Activated CD4-positive, alpha-beta T cell treated with anti-CD3 and anti-CD28 coated beads for 36 hours (primary cell): ENCODE results near the gene CHST5. TPM values are rescaled to one million over a fixed set of nuclear protein-coding genes. Genes with fewer than 3 reads are reported as not detected.
"Not testable (repeated sequence)": the region's sequence is repeated elsewhere in the genome, so short reads cannot be mapped to it uniquely, and the experiment has no call there.

Experiments used
- ATAC-seq: fragments of 200-7000 bp; cut with Tn5 transposase; one replicate; pipeline ENCODE4 v1.10.0; 2021; ENCODE audit warnings: mild to moderate bottlenecking, moderate library complexity
- CTCF ChIA-PET: fragments of 350-600 bp; sonication (Branson Sonifier 250); formaldehyde crosslinking; loops from one replicate; lab custom pipeline; 2021; ENCODE audit warnings: antibody characterized with exemption; lab: Charles Lee
- POLR2A ChIA-PET: fragments of 350-600 bp; sonication (Branson Sonifier 250); formaldehyde crosslinking; loops from one replicate; lab custom pipeline; 2021; ENCODE audit warnings: antibody characterized with exemption, inconsistent platforms; lab: Charles Lee
- DNase-seq: peaks from one replicate; pipeline ENCODE4 v3.0.0-alpha.2; 2020
- H3K27ac Mint-ChIP-seq: one replicate; pipeline ENCODE4 v1.8.0; 2021; ENCODE audit warnings: mixed read lengths
- H3K27me3 Mint-ChIP-seq: one replicate; pipeline ENCODE4 v1.8.0; 2021; ENCODE audit warnings: mixed read lengths
- H3K36me3 Mint-ChIP-seq: one replicate; pipeline ENCODE4 v1.8.0; 2021; ENCODE audit warnings: low read depth, mixed read lengths
- H3K4me1 Mint-ChIP-seq: one replicate; pipeline ENCODE4 v1.8.0; 2021; ENCODE audit warnings: mixed read lengths
- H3K4me3 Mint-ChIP-seq: one replicate; pipeline ENCODE4 v1.8.0; 2021; ENCODE audit warnings: mild to moderate bottlenecking, moderate library complexity, mixed read lengths
- H3K9me3 Mint-ChIP-seq: one replicate; pipeline ENCODE4 v1.8.0; 2021; ENCODE audit warnings: low read depth, mixed read lengths
- intact Hi-C, 2 experiments: fragments of 100-400 bp; cut with DNase I in 1 of 2; cut with micrococcal nuclease in 1 of 2; formaldehyde crosslinking; loops; one replicate each; pipeline versions ENCODE4 v1.14.2 to v1.15.1; 2022 to 2024; cut with DNase I, micrococcal nuclease
- total RNA-seq, 2 experiments: library from RNA; stranded (reverse); gene quantifications; one replicate each; pipeline ENCODE4 v1.2.3, GENCODE V29; 2021

The CHST5 gene
- total RNA-seq, 2 experiments from 2014 or later, result 0.40 to 0.41 TPM

DNA sequence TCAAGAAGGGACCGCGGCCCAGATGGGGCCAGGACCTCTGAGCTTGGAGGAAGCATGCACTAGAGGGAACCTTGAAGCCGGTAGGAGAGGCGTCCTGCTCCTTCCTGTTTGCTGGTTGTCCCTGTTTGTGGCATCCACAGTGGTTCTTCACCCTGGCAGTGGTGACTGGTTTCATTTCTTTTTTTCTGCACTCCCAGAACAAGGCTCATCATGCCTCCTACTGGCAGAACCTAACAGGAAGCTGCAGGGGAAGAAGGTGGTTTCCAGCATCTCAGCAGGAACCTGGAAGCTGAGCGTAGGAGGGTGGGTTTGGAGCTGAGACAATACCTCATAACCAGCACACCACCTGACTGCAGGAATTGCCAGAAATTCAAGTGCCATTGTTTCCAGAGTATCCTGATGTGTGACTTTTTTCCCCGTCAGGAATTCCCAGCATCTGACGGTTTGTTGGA lies 14.3 kb upstream of the CHST5 start:
- peaks cover 1% of the 10 kb centered on the region for H3K36me3 Mint-ChIP-seq
- no peaks in the 10 kb centered on the region for H3K9me3 Mint-ChIP-seq
- CTCF ChIA-PET, result interaction anchor here (0.7 to 1.8 kb wide), 12 partner anchors 14 to 351 kb away, joined by 3 to 15 read pairs (median 3); partner anchors contain the start of gene GABARAPL2
- H3K27me3 Mint-ChIP-seq, result peaks cover 3% of the 10 kb centered on the region
- ATAC-seq, result peak; percentile 87
- H3K27ac Mint-ChIP-seq, result no peak overlapping the region
- POLR2A ChIA-PET, result interaction anchor here (0.7 kb wide), 1 partner anchor 48 kb away, joined by 4 read pairs; no protein-coding TSS in a partner anchor
- no peak overlapping the region for H3K4me3 Mint-ChIP-seq
- DNase-seq, result peak; percentile 57
- intact Hi-C loops, result no loop called here
- peaks cover 5% of the 10 kb centered on the region for H3K4me1 Mint-ChIP-seq

DNA sequence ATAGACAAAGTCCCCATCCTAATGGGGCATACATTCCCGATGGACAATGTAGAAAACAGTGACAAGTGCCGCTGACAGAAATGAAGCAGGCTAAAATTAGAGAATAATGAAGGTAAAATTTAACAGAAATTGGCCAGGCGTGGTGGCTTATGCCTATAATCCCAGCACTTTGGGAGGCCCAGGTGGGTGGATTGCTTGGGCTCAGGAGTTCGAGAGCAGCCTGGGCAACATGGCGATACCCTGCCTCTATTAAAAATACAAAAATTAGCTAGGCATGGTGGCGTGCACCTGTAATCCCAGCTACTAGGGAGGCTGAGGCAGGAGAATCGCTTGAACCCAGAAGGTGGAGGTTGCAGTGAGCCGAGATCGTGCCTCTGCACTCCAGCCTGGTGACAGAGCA lies 12.5 kb upstream of the CHST5 start:
- DNase-seq, H3K4me1 Mint-ChIP-seq, H3K9me3 Mint-ChIP-seq, H3K36me3 Mint-ChIP-seq, H3K27ac Mint-ChIP-seq, POLR2A ChIA-PET, CTCF ChIA-PET, H3K4me3 Mint-ChIP-seq, ATAC-seq, intact Hi-C loops, H3K27me3 Mint-ChIP-seq: not testable (repeated sequence)

DNA sequence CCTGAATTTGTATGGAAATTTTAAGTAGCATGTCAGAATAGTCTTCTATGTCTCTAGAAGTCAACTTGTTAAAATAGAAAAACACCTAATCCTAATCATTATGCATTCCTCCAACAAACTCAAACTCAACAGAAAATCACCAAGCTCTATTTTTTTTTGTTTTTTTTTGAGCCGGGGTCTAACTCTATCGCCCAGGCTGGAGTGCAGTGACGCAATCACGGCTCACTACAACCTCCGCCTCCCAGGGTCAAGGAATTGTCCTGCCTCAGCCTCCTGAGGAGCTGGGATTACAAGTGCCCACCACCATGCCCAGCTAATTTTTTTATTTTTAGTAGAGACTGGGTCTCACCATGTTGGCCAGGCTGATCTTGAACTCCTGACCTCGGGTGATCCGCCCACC lies 10.4 kb upstream of the CHST5 start:
- POLR2A ChIA-PET, result no interaction called here
- Mint-ChIP-seq H3K4me3 (no peak overlapping the region), H3K27me3 (no peaks in the 10 kb centered on the region), H3K27ac (no peak overlapping the region), H3K4me1 (peaks cover 4% of the 10 kb centered on the region), H3K36me3 (peaks cover 2% of the 10 kb centered on the region), H3K9me3 (no peaks in the 10 kb centered on the region)
- ATAC-seq, result no peak
- DNase-seq, result no peak
- intact Hi-C loops, result no loop called here
- CTCF ChIA-PET, result interaction anchor here (0.6 kb wide), 1 partner anchor 8 kb away, joined by 4 read pairs; no protein-coding TSS in a partner anchor

DNA sequence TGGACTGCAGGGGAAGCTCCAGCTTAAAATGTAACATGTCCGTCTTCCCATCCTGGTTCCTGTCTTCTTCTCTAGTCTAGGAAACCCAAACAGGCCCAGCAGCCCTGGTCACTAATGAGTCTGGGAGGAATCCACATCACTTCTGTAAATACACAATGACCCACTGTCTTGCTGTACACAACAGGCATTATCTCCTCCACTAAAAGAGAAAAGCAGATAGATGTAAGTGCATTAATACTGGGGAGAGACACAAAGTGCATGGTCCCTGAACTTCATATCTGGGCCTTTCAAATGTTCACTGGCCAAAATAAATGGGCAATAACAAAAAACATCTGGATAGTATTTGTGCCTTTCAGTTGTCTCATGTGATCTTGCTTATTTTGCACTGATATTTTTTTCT lies 10.0 kb upstream of the CHST5 start:
- H3K27me3 Mint-ChIP-seq, H3K36me3 Mint-ChIP-seq, H3K4me3 Mint-ChIP-seq, H3K4me1 Mint-ChIP-seq, H3K9me3 Mint-ChIP-seq, H3K27ac Mint-ChIP-seq, DNase-seq, POLR2A ChIA-PET, intact Hi-C loops, ATAC-seq: not testable (repeated sequence)
- CTCF ChIA-PET, result interaction anchor here (0.6 kb wide), 1 partner anchor 8 kb away, joined by 4 read pairs; no protein-coding TSS in a partner anchor

DNA sequence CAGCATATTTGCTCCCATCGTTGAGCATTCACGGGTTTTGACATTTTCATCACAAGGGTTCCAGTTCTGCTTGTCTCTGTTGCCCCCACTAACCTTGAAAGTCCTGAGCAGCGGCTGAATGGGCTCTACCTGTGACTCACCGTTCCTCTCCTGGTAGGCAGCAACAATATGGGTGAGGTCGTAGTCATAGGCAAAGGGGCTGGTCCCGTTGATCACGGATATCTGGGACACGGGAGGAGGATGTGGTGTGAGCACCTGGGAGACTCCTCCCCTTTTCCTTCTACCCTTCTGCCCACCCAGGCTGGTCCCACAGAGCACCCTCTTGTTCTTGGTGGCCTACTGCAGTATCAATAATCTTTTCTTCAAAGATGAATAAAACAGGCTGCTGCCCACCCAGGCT lies 6.6 kb upstream of the CHST5 start:
- H3K27me3 Mint-ChIP-seq, DNase-seq, H3K9me3 Mint-ChIP-seq, POLR2A ChIA-PET, H3K27ac Mint-ChIP-seq, H3K4me1 Mint-ChIP-seq, ATAC-seq, CTCF ChIA-PET, intact Hi-C loops, H3K36me3 Mint-ChIP-seq, H3K4me3 Mint-ChIP-seq: not testable (repeated sequence)

DNA sequence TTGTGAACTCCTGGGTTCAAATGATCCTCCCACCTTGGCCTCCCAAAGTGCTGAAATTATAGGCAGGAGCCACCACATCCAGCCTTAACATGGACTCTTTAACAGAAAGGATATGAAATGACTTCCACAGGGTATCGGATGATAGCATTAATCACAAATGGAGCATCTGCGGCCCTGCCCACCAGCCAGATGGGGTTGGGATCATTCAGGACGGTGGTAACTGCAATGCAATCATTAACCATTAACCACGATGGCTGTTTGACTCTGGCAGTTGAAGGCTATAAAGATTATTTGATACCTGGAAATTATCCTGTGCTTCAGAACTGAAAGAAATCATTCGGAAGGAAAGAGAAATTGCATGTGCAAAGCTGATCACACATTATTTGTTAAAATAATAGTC lies 5.3 kb upstream of the CHST5 start:
- H3K27me3 Mint-ChIP-seq, result no peaks in the 10 kb centered on the region
- DNase-seq (no peak), ATAC-seq (no peak)
- no peaks in the 10 kb centered on the region for H3K4me1 Mint-ChIP-seq
- ChIA-PET POLR2A (no interaction called here), CTCF (no interaction called here)
- H3K36me3 Mint-ChIP-seq, result peaks cover 2% of the 10 kb centered on the region
- intact Hi-C loops, result no loop called here
- no peaks in the 10 kb centered on the region for H3K9me3 Mint-ChIP-seq
- no peak overlapping the region for H3K27ac Mint-ChIP-seq
- no peak overlapping the region for H3K4me3 Mint-ChIP-seq

DNA sequence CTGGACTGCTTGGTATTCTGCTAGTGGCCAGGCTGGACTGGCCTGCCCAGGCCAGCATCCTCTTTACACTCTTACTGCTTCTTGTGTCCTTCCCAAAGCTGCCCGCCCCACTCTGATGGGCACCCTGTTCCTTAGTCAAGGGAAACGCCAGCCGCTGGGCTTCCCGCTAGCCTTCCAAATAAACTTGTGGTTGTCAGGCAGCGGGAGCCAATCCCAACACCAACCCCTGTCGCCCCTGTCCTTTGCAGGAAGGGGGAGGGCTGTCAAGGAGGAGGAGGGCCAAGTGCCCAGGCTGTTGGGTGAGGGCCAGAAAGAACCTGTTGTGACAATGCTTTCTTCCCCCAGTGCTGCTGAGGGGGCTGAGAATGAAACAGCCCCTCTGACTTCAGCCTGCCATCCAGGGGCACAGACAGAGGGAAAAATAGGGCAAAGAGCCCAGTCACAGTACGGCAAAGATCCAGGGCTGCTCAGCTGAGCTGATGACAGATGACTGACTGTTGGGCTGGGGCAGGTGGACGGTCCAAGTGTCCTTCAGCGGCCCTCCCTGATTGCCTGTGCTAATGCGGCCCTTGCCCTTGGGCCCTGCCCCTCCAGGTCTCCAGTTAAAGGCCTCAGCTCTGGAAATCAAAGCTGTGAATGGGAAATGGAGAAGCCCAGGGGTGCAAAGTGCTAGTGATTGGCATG lies 3.1 kb upstream of the CHST5 start:
- H3K4me3 Mint-ChIP-seq, H3K9me3 Mint-ChIP-seq, POLR2A ChIA-PET, CTCF ChIA-PET, ATAC-seq, H3K27ac Mint-ChIP-seq, H3K36me3 Mint-ChIP-seq, H3K27me3 Mint-ChIP-seq, DNase-seq, intact Hi-C loops, H3K4me1 Mint-ChIP-seq: not testable (repeated sequence)

DNA sequence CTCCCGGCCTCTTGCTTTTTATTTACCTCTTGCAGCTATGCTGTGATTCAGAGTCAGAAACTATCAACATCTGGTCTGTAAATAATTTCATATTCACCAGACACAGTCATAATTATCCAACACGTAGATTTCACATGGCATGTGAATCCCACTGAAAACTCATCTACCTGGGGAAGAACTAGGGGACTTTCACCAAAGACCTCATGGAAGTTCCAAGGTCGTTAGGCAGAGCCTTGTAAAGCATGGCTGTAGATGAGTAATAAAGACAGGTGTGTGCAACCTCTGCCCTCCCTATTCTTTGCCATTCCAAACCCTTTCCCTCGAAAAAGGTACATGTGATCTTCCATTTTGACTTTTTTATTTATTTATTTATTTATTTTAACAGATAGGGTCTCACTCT lies 1.9 kb upstream of the CHST5 start:
- peaks cover 2% of the 10 kb centered on the region for H3K36me3 Mint-ChIP-seq
- DNase-seq (no peak), ATAC-seq (no peak)
- H3K4me3 Mint-ChIP-seq, result no peak overlapping the region
- no peaks in the 10 kb centered on the region for H3K4me1 Mint-ChIP-seq
- CTCF ChIA-PET, result interaction anchor here (0.6 kb wide), 1 partner anchor 8 kb away, joined by 4 read pairs; no protein-coding TSS in a partner anchor
- no peaks in the 10 kb centered on the region for H3K9me3 Mint-ChIP-seq
- no peak overlapping the region for H3K27ac Mint-ChIP-seq
- H3K27me3 Mint-ChIP-seq, result no peaks in the 10 kb centered on the region
- POLR2A ChIA-PET, result no interaction called here
- intact Hi-C loops, result no loop called here

DNA sequence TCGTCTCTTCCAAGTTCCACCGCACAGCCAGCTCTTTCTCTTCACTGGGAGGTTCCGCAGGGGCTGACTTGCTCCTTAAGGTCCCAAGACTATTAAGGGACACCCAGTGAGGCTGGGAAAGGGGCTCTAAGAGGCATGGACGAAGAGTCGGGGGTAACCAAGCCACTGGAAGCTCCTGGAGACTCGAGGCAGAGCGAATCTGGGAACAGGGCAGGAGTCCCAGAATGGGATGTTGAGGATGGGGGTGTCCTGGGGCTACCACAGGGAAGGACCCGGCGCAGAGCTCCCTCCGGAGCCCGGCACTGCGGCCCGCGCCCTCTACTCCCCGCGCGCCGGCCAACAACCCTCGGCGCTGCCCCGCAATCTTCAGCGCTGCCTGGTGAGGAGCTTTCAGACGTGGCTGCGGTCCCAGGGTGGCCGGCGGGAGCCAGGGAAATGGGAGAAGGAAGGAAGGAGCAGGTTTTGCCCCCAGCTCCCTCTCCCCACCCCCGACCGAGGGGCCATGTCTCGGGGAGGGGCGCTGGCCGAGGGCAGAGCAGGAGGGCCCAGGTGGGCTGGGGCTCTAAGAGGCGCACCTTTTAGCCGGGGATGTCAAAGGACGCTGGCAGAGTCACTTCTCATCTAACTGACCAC lies 581 bp downstream of the CHST5 start:
- no peaks in the 10 kb centered on the region for H3K4me1 Mint-ChIP-seq
- H3K4me3 Mint-ChIP-seq, result no peak overlapping the region
- no peaks in the 10 kb centered on the region for H3K36me3 Mint-ChIP-seq
- no peak for DNase-seq
- H3K27me3 Mint-ChIP-seq, result no peaks in the 10 kb centered on the region
- H3K9me3 Mint-ChIP-seq, result no peaks in the 10 kb centered on the region
- ATAC-seq, result no peak
- no peak overlapping the region for H3K27ac Mint-ChIP-seq
- POLR2A ChIA-PET, result no interaction called here
- intact Hi-C loops, result no loop called here
- CTCF ChIA-PET, result interaction anchor here (0.6 to 1.0 kb wide), 3 partner anchors 28 to 657 kb away, joined by 3 to 4 read pairs (median 3); no protein-coding TSS in a partner anchor

DNA sequence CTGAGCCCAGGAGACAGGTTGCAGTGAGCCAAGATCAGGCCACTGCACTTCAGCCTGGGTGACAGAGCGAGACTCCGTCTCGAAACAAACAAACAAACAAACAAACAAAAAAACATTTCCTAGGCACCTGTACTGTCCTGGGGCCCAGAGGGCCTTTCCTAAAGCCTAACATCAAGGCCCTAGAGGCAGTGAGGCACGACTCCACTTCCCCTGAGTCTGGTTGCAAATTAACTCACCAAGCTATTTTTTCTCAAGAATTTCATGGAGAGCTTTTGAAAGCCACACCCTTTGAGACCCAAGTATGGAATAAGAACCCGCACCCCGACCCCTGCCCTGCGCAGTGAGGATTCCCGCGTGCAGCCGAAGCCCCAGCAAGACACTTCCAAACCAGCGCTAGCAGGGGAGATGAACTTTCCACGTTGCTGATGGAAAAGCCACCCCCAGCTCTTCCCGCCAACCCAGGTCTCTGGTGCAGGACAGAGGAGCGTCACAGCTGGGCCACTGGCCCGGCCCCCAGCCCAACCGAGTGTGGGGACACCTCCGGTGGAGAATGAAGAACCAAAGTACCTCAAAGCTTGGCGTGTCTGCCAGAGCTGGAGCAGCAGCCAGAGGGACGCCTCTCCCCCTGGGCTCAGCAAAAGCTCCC lies 1.2 kb downstream of the CHST5 start:
- no peaks in the 10 kb centered on the region for H3K36me3 Mint-ChIP-seq
- DNase-seq (no peak), ATAC-seq (no peak)
- intact Hi-C loops, result no loop called here
- H3K27me3 Mint-ChIP-seq, result no peaks in the 10 kb centered on the region
- ChIA-PET CTCF (interaction anchor here (0.6 to 0.7 kb wide), 2 partner anchors 27 to 656 kb away, joined by 3 to 4 read pairs; no protein-coding TSS in a partner anchor), POLR2A (no interaction called here)
- no peak overlapping the region for H3K27ac Mint-ChIP-seq
- no peak overlapping the region for H3K4me3 Mint-ChIP-seq
- H3K9me3 Mint-ChIP-seq, result no peaks in the 10 kb centered on the region
- no peaks in the 10 kb centered on the region for H3K4me1 Mint-ChIP-seq

DNA sequence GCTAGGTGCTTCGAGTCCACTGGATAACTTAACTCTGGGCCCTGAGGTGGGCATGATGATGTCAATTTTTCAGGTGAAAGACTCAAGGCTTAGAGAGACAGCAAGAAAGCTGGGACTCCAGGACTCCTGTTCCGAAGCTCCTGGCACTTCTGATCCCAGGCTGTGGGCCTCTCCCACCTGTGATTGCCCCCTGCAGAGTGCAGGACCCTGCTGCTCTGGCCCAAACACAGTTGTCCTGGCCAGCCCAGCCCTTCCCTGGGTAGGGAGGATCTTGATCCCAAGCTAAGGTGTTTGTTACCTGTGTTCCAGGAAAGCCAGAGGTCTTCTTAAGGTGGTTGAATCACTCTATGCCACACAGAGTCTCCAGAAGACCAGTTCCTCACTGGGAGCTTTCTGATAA lies 3.1 kb downstream of the CHST5 start:
- no peak overlapping the region for H3K27ac Mint-ChIP-seq
- CTCF ChIA-PET, result interaction anchor here (1.2 to 1.7 kb wide), 2 partner anchors 11 to 15 kb away, joined by 3 to 4 read pairs; no protein-coding TSS in a partner anchor
- H3K4me1 Mint-ChIP-seq, result no peaks in the 10 kb centered on the region
- intact Hi-C loops, result no loop called here
- no peak overlapping the region for H3K4me3 Mint-ChIP-seq
- no peaks in the 10 kb centered on the region for H3K27me3 Mint-ChIP-seq
- H3K36me3 Mint-ChIP-seq, result no peaks in the 10 kb centered on the region
- ATAC-seq (no peak), DNase-seq (no peak)
- POLR2A ChIA-PET, result no interaction called here
- no peaks in the 10 kb centered on the region for H3K9me3 Mint-ChIP-seq
